ENCODE results near the gene GTPBP4. TPM values are rescaled to one million over a fixed set of nuclear protein-coding genes. Genes with fewer than 3 reads are reported as not detected.

GTPBP4 gene
- total and polyA plus RNA-seq, 4 donors: 9.8 to 15.1 (median 12.1) TPM

GRCh38 chr10:1058017-1058416 lies 69.8 kb downstream of the GTPBP4 start:
- Histone ChIP-seq H3K36me3 (ENCODE audit: control insufficient read depth in 4 of 4, insufficient read depth in 3 of 4, low read depth in 1 of 4, low read length in 3 of 4) (peaks cover 0 to 6% (median 1%) of the 10 kb centered on the region in 4 donors), H3K27me3 (ENCODE audit: control insufficient read depth in 4 of 4, insufficient read depth in 4 of 4, low read length in 3 of 4) (no peaks in the 10 kb centered on the region), H3K9me3 (ENCODE audit: control insufficient read depth in 4 of 4, low read length in 3 of 4) (no peaks in the 10 kb centered on the region), H3K27ac (ENCODE audit: low read depth in 1 of 2, low read length in 2 of 2) (no peak overlapping the region), H3K4me3 (ENCODE audit: low read depth in 1 of 3, low read length in 3 of 3) (peak overlapping the region in 2 of 3 donors; percentile 97 to 99), H3K9ac (ENCODE audit: low read depth in 1 of 2, low read length in 2 of 2) (no peak overlapping the region), H3K4me1 (ENCODE audit: control insufficient read depth in 4 of 4, insufficient read depth in 4 of 4, low read length in 3 of 4) (peaks cover 9 to 47% (median 32%) of the 10 kb centered on the region in 4 donors)
- DNase-seq (ENCODE audit: low spot score): no peak
- TF ChIP-seq ZBTB33 (IDR thresholded peaks at IDR 0.05) (no peak), SP1 (IDR thresholded peaks at IDR 0.05) (no peak), TAF1 (conservative IDR thresholded peaks at IDR 0.05) (no peak), CTCF (IDR thresholded peaks at IDR 0.05; ENCODE audit: low read depth, low read length, missing input control) (no peak), REST (IDR thresholded peaks at IDR 0.05) (no peak), HNF4G (IDR thresholded peaks at IDR 0.05) (no peak), ATF3 (IDR thresholded peaks at IDR 0.05) (no peak), RXRA (IDR thresholded peaks at IDR 0.05) (no peak), FOXA2 (IDR thresholded peaks at IDR 0.05) (no peak)
- TF ChIP-seq, protein P1, sequence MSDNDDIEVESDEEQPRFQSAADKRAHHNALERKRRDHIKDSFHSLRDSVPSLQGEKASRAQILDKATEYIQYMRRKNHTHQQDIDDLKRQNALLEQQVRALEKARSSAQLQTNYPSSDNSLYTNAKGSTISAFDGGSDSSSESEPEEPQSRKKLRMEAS (IDR thresholded peaks at IDR 0.05): no peak
- WGBS: 41% methylated on average over 7 of the region's 7 CpGs

GRCh38 chr10:1059902-1060301 lies 71.7 kb downstream of the GTPBP4 start:
- Histone ChIP-seq H3K27ac (ENCODE audit: low read depth in 1 of 2, low read length in 2 of 2) (no peak overlapping the region), H3K4me1 (ENCODE audit: control insufficient read depth in 4 of 4, insufficient read depth in 4 of 4, low read length in 3 of 4) (peaks cover 11 to 29% (median 14%) of the 10 kb centered on the region in 4 donors), H3K4me3 (ENCODE audit: low read depth in 1 of 3, low read length in 3 of 3) (no peak overlapping the region), H3K9me3 (ENCODE audit: control insufficient read depth in 4 of 4, low read length in 3 of 4) (no peaks in the 10 kb centered on the region), H3K27me3 (ENCODE audit: control insufficient read depth in 4 of 4, insufficient read depth in 4 of 4, low read length in 3 of 4) (no peaks in the 10 kb centered on the region), H3K9ac (ENCODE audit: low read depth in 1 of 2, low read length in 2 of 2) (no peak overlapping the region), H3K36me3 (ENCODE audit: control insufficient read depth in 4 of 4, insufficient read depth in 3 of 4, low read depth in 1 of 4, low read length in 3 of 4) (peaks cover 0 to 3% (median 0%) of the 10 kb centered on the region in 4 donors)
- WGBS: 98% methylated on average over 8 of the region's 8 CpGs
- DNase-seq (ENCODE audit: low spot score): no peak
- TF ChIP-seq HNF4A (conservative IDR thresholded peaks at IDR 0.05) (no peak), NR2F2 (IDR thresholded peaks at IDR 0.05) (no peak), CTCF (IDR thresholded peaks at IDR 0.05; ENCODE audit: low read depth, low read length, missing input control) (no peak), RAD21 (IDR thresholded peaks at IDR 0.05) (no peak), JUND (IDR thresholded peaks at IDR 0.05) (no peak), REST (IDR thresholded peaks at IDR 0.05) (no peak), SP1 (IDR thresholded peaks at IDR 0.05) (no peak), TAF1 (conservative IDR thresholded peaks at IDR 0.05) (no peak), HNF4G (IDR thresholded peaks at IDR 0.05) (no peak), ZBTB33 (IDR thresholded peaks at IDR 0.05) (no peak)
- TF ChIP-seq, protein P1 (IDR thresholded peaks at IDR 0.05): no peak
